HCT116 (cell line): ENCODE data around the gene HOXD3. TPM values are rescaled to one million over a fixed set of nuclear protein-coding genes. Genes with fewer than 3 reads are reported as not detected.

ENCODE experiments used
- ATAC-seq: fragments of 200-7000 bp; cut with Tn5 transposase; 2 replicates; pipeline ENCODE4 v1.9.1; 2020; ENCODE audit warnings: mild to moderate bottlenecking, moderate library complexity
- BruUV-seq: library from RNA; stranded (reverse); fragments of 400-500 nt; replicated peaks from 2 replicates; lab custom pipeline; 2021; lab: Mats Ljungman, UMichigan
- CTCF ChIA-PET: fragments of 300-600 bp; sonication (Branson Sonifier 250); formaldehyde crosslinking; loops from one replicate; lab custom pipeline; 2021; ENCODE audit warnings: antibody characterized with exemption; lab: Charles Lee
- POLR2A ChIA-PET: fragments of 300-600, 350-600 bp; sonication (Branson Sonifier 250); formaldehyde crosslinking; loops from one replicate; lab custom pipeline; 2021; ENCODE audit warnings: antibody characterized with exemption; lab: Charles Lee
- RAD21 ChIA-PET, 2 experiments: fragments of 300-600 bp; sonication (Branson Sonifier 250); formaldehyde crosslinking; loops; one replicate each; lab custom pipeline; 2023; ENCODE audit warnings: low total read pairs in 2 of 2; ENCODE audit not compliant: uncharacterized antibody in 2 of 2, unreplicated experiment in 2 of 2, low non-redundant PET in 1 of 2; lab: Charles Lee
- DNase-seq: peaks from one replicate; pipeline ENCODE4 v3.0.0-alpha.2; 2010; ENCODE audit warnings: low read depth, low spot score
- H2AFZ ChIP-seq: fragments of 200-600 bp; shearing (Covaris generic), sonication (generic); 2 replicates; pipeline ENCODE4 v1.6.1; 2017; ENCODE audit warnings: low read depth, mixed run types, mixed read lengths, antibody characterized with exemption, low read length; ENCODE audit not compliant: poor library complexity, severe bottlenecking
- H3K27ac ChIP-seq: 2 replicates; pipeline ENCODE4 v1.5.1; 2012; ENCODE audit warnings: low read depth, low read length
- H3K27me3 ChIP-seq: fragments of 200-600 bp; sonication (generic); 2 replicates; pipeline ENCODE4 v1.6.1; 2016; ENCODE audit warnings: mixed run types, low read length, mixed read lengths; ENCODE audit not compliant: insufficient read depth
- H3K36me3 ChIP-seq, 2 experiments: fragments of 200-500 bp in 1 of 2; fragments of 200-600 bp in 1 of 2; sonication (Bioruptor generic) in 1 of 2; sonication (generic) in 1 of 2; 2 replicates each; pipeline versions ENCODE4 v1.5.1 to v1.6.1; 2014 to 2016; ENCODE audit warnings: low read length in 2 of 2, inconsistent platforms in 1 of 2, mixed read lengths in 1 of 2, mixed run types in 1 of 2; ENCODE audit not compliant: insufficient read depth in 2 of 2, control insufficient read depth in 1 of 2
- H3K4me1 ChIP-seq, 2 experiments: fragments of 200-600 bp in 1 of 2; sonication (generic) in 1 of 2; 2 replicates each; pipeline versions ENCODE4 v1.5.1 to v1.6.1; 2012 to 2017; ENCODE audit warnings: low read length in 2 of 2, inconsistent platforms in 1 of 2, mild to moderate bottlenecking in 1 of 2, mixed read lengths in 1 of 2, mixed run types in 1 of 2, moderate library complexity in 1 of 2; ENCODE audit not compliant: insufficient read depth in 2 of 2, control insufficient read depth in 1 of 2
- H3K4me2 ChIP-seq: fragments of 200-600 bp; sonication (generic); 2 replicates; pipeline ENCODE4 v1.6.1; 2017; ENCODE audit warnings: mixed run types, low read length, mixed read lengths
- H3K4me3 ChIP-seq, 2 experiments: fragments of 200-600 bp in 1 of 2; sonication (generic) in 1 of 2; replicated peaks in 1 of 2; 2 replicates each; pipeline ENCODE4 v1.5.1; 2011 to 2016; ENCODE audit warnings: low read length in 2 of 2, control low read depth in 1 of 2, low read depth in 1 of 2, mild to moderate bottlenecking in 1 of 2, mixed read lengths in 1 of 2, mixed run types in 1 of 2
- H3K79me2 ChIP-seq: fragments of 200-600 bp; sonication (generic); 2 replicates; pipeline ENCODE4 v1.6.1; 2017; ENCODE audit warnings: mild to moderate bottlenecking, mixed run types, low read length, moderate library complexity, mixed read lengths; ENCODE audit not compliant: insufficient read depth
- H3K9ac ChIP-seq: fragments of 200-600 bp; sonication (generic); 2 replicates; pipeline ENCODE4 v1.6.1; 2016; ENCODE audit warnings: low read length, mixed read lengths
- H3K9me2 ChIP-seq: fragments of 200-600 bp; sonication (generic), shearing (Covaris generic); 2 replicates; pipeline ENCODE4 v1.6.1; 2017; ENCODE audit warnings: mixed run types, mild to moderate bottlenecking, moderate library complexity; ENCODE audit not compliant: insufficient read depth
- H3K9me3 ChIP-seq, 2 experiments: fragments of 200-500 bp in 1 of 2; fragments of 200-600 bp in 1 of 2; sonication (Bioruptor generic) in 1 of 2; sonication (generic) in 1 of 2; 2 replicates each; pipeline ENCODE4 v1.6.1; 2014 to 2017; ENCODE audit warnings: low read length in 2 of 2, mixed read lengths in 2 of 2, inconsistent platforms in 1 of 2, low read depth in 1 of 2, mild to moderate bottlenecking in 1 of 2, mixed run types in 1 of 2, moderate library complexity in 1 of 2; ENCODE audit not compliant: control insufficient read depth in 1 of 2, insufficient read depth in 1 of 2
- H4K20me1 ChIP-seq: fragments of 200-600 bp; sonication (generic), shearing (Covaris generic); 2 replicates; pipeline ENCODE4 v1.6.1; 2017; ENCODE audit warnings: mixed run types, mild to moderate bottlenecking, moderate library complexity; ENCODE audit not compliant: insufficient read depth
- CBX3 ChIP-seq: IDR thresholded peaks from 2 replicates; pipeline ENCODE4 v1.6.1; 2012; ENCODE audit warnings: low read depth
- CTCF ChIP-seq, 3 experiments: fragments of 200-600 bp in 1 of 3; sonication (generic) in 1 of 3; IDR thresholded peaks in 2 of 3; conservative IDR thresholded peaks in 1 of 3; 2 replicates each; pipeline ENCODE4 v1.5.1; 2012 to 2017; ENCODE audit warnings: low read depth in 2 of 3, low read length in 2 of 3, antibody characterized with exemption in 1 of 3, borderline replicate concordance in 1 of 3, control low read depth in 1 of 3, mild to moderate bottlenecking in 1 of 3, mixed read lengths in 1 of 3, mixed run types in 1 of 3, moderate library complexity in 1 of 3; ENCODE audit not compliant: insufficient read depth in 1 of 3
- EZH2phosphoT487 ChIP-seq: fragments of 200-600 bp; IDR thresholded peaks from 2 replicates; pipeline ENCODE4 v1.6.1; 2018; ENCODE audit warnings: antibody characterized with exemption, borderline replicate concordance
- JUND ChIP-seq: IDR thresholded peaks from 2 replicates; pipeline ENCODE4 v1.6.1; 2012
- MAX ChIP-seq: IDR thresholded peaks from 2 replicates; pipeline ENCODE4 v1.6.1; 2012
- POLR2AphosphoS5 ChIP-seq: IDR thresholded peaks from 2 replicates; pipeline ENCODE4 v1.6.1; 2011; ENCODE audit warnings: mild to moderate bottlenecking, low read depth, low read length, moderate library complexity
- REST ChIP-seq: IDR thresholded peaks from 2 replicates; pipeline ENCODE4 v1.6.1; 2012; ENCODE audit warnings: low read depth
- SP1 ChIP-seq: IDR thresholded peaks from 2 replicates; pipeline ENCODE4 v1.6.1; 2012; ENCODE audit warnings: low read depth
- SRF ChIP-seq: IDR thresholded peaks from 2 replicates; pipeline ENCODE4 v1.6.1; 2012; ENCODE audit warnings: low read depth
- TCF7L2 ChIP-seq: IDR thresholded peaks from 2 replicates; pipeline ENCODE4 v1.7.0; 2011; ENCODE audit warnings: borderline replicate concordance, inconsistent platforms; ENCODE audit not compliant: insufficient read depth, insufficient read length; ENCODE audit errors: extremely low read depth
- YY1 ChIP-seq: IDR thresholded peaks from 2 replicates; pipeline ENCODE4 v1.6.1; 2011; ENCODE audit warnings: low read length, low read depth, moderate library complexity, mild to moderate bottlenecking; ENCODE audit not compliant: insufficient replicate concordance; ENCODE audit errors: extremely low read depth
- ZBTB33 ChIP-seq: IDR thresholded peaks from 2 replicates; pipeline ENCODE4 v1.6.1; 2011; ENCODE audit warnings: mild to moderate bottlenecking, low read length, moderate library complexity; ENCODE audit not compliant: insufficient replicate concordance; ENCODE audit errors: extremely low read depth
- ZNF274 ChIP-seq: fragments of 200-500 bp; sonication (Bioruptor generic); IDR thresholded peaks from 2 replicates; pipeline ENCODE4 v1.6.1; 2014; ENCODE audit warnings: mild to moderate bottlenecking, low read depth, low read length, inconsistent platforms
- intact Hi-C: fragments of 100-400 bp; cut with micrococcal nuclease; formaldehyde crosslinking; loops from 2 replicates; pipeline ENCODE4 v1.10.0; 2022
- total RNA-seq: library from RNA; stranded (reverse); gene quantifications from one replicate; pipeline ENCODE4 v1.2.1, GENCODE V29; 2021; ENCODE audit not compliant: unreplicated experiment

Gene HOXD3
- total RNA-seq, 1 experiment from 2014 or later, result 1.4 TPM

GRCh38 chr2:176115883-176116813 is 41.0 kb upstream of the HOXD3 start, which contains the start of gene HOXD10:
TSS of gene HOXD10 (plus strand) at chr2:176116778. CDS start at chr2:176116834, 56 bp downstream.
- H3K27ac ChIP-seq, result no peak within 1 kb of the TSS
- H3K9me3 ChIP-seq, result no peaks in the 10 kb centered on the region
- no peak within 1 kb of the TSS for H2AFZ ChIP-seq
- no TSS peak for BruUV-seq
- ChIA-PET POLR2A (no interaction called here), RAD21 (no interaction called here)
- no peak within 1 kb of the TSS for H3K4me3 ChIP-seq
- no peaks in the 10 kb centered on the region for H4K20me1 ChIP-seq
- H3K9ac ChIP-seq, result no peak within 1 kb of the TSS
- TF ChIP-seq ZBTB33 (no peak), TCF7L2 (no peak), SRF (no peak), EZH2phosphoT487 (no peak), SP1 (no peak), YY1 (no peak), ZNF274 (no peak), CTCF (IDR thresholded peaks at IDR 0.05 in 2 of 3, conservative IDR thresholded peaks at IDR 0.05 in 1 of 3; ENCODE audit: borderline replicate concordance in 1 of 3, insufficient read depth in 1 of 3, low read depth in 2 of 3, low read length in 2 of 3) (no peak), REST (no peak), JUND (no peak), MAX (no peak), POLR2AphosphoS5 (no peak), CBX3 (no peak)
- TF ChIP-seq, all 23 proteins: peak for 0
- Histone ChIP-seq H3K27me3 (no peaks in the 10 kb centered on the region), H3K9me2 (no peaks in the 10 kb centered on the region), H3K79me2 (no peaks in the 10 kb centered on the region), H3K4me2 (no peak within 1 kb of the TSS), H3K4me1 (peaks cover 0 to 11% of the 10 kb centered on the region in 2 experiments; a peak in 1 of 4 replicates), H3K36me3 (no peaks in the 10 kb centered on the region)
- intact Hi-C loops, result no loop called here
- CTCF ChIA-PET, result no interaction called here
- ATAC-seq, result no peak
- DNase-seq, result no peak
